HFFc6 (cell line): ENCODE measurements around the gene ANGPTL7. TPM values are rescaled to one million over a fixed set of nuclear protein-coding genes. Genes with fewer than 3 reads are reported as not detected.

Experiments used
- DNase-seq: peaks from one replicate; pipeline ENCODE4 v3.0.0-alpha.2; 2018
- H3K27ac Mint-ChIP-seq: 2 replicates; pipeline ENCODE4 v1.8.0; 2020; ENCODE audit warnings: mild to moderate bottlenecking, mixed read lengths
- H3K27me3 Mint-ChIP-seq: 2 replicates; pipeline ENCODE4 v1.8.0; 2021; ENCODE audit warnings: mild to moderate bottlenecking, moderate library complexity, mixed read lengths; ENCODE audit not compliant: insufficient read depth
- H3K36me3 Mint-ChIP-seq: 2 replicates; pipeline ENCODE4 v1.8.0; 2021; ENCODE audit warnings: low read depth, mixed read lengths
- H3K4me1 Mint-ChIP-seq: 2 replicates; pipeline ENCODE4 v1.8.0; 2020; ENCODE audit warnings: low read depth, mixed read lengths
- H3K4me3 Mint-ChIP-seq: 2 replicates; pipeline ENCODE4 v1.8.0; 2020; ENCODE audit warnings: mild to moderate bottlenecking, moderate library complexity, mixed read lengths
- H3K9me3 Mint-ChIP-seq: 2 replicates; pipeline ENCODE4 v1.8.0; 2020; ENCODE audit warnings: mild to moderate bottlenecking, mixed read lengths
- total RNA-seq, 6 experiments: library from RNA; stranded (reverse); fragmentation: NEBNext Ultra II Directional; extraction: Animal tissue kit (Norgen Biotek cat#: 25700); gene quantifications; 2 replicates in 1 of 6; 3 replicates in 5 of 6; pipeline ENCODE4 v1.2.3, GENCODE V29; 2021
- TF ChIP-seq, protein P1 (sequence below): fragments of 200-600 bp; sonication (generic); IDR thresholded peaks from 2 replicates; pipeline ENCODE4 v1.5.0; 2021; ENCODE audit warnings: antibody characterized with exemption, mild to moderate bottlenecking

The ANGPTL7 gene
- total RNA-seq, 6 experiments from 2014 or later: not detected

DNA sequence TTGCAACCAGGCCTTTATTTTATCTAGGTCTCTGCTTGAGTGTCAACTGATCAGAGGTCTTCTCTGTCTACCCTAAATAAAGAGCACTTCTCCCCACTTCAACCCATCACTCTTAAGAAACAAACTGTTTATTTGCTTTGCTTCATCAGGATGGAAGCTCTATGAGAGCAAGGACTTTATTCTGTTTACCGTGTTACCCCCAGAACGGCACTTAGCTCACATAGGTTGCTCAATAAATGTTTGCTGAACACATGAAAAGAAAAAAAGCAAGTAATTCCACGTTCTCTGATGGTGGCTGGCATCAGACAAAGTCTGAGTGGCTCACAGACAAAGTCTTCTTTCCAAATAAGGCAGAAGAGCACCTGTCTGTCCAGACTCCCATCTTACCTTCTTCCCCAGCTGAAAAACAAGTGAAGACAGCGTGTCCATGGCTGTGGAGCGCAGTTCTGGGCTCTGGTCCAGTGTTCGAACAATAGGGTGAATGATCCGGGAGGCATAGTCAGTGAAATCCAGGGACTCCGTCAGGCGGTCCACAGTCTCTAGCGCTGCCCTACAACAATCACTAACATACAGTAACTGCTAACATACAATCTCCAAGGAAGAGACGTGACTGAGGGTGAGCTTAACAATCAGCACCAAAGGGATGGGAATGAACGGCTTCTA, 22.9 kb downstream of the ANGPTL7 start:
- no peak overlapping the region for H3K4me3 Mint-ChIP-seq
- no peaks in the 10 kb centered on the region for H3K27me3 Mint-ChIP-seq
- no peaks in the 10 kb centered on the region for H3K9me3 Mint-ChIP-seq
- peaks cover 39% of the 10 kb centered on the region for H3K36me3 Mint-ChIP-seq
- no peak for DNase-seq
- H3K4me1 Mint-ChIP-seq: 0 out of 2 replicates have a peak, but pooled peaks cover 6% of the 10 kb centered on the region
- no peak overlapping the region for H3K27ac Mint-ChIP-seq
- TF ChIP-seq, protein P1, sequence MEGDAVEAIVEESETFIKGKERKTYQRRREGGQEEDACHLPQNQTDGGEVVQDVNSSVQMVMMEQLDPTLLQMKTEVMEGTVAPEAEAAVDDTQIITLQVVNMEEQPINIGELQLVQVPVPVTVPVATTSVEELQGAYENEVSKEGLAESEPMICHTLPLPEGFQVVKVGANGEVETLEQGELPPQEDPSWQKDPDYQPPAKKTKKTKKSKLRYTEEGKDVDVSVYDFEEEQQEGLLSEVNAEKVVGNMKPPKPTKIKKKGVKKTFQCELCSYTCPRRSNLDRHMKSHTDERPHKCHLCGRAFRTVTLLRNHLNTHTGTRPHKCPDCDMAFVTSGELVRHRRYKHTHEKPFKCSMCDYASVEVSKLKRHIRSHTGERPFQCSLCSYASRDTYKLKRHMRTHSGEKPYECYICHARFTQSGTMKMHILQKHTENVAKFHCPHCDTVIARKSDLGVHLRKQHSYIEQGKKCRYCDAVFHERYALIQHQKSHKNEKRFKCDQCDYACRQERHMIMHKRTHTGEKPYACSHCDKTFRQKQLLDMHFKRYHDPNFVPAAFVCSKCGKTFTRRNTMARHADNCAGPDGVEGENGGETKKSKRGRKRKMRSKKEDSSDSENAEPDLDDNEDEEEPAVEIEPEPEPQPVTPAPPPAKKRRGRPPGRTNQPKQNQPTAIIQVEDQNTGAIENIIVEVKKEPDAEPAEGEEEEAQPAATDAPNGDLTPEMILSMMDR: no peak

DNA sequence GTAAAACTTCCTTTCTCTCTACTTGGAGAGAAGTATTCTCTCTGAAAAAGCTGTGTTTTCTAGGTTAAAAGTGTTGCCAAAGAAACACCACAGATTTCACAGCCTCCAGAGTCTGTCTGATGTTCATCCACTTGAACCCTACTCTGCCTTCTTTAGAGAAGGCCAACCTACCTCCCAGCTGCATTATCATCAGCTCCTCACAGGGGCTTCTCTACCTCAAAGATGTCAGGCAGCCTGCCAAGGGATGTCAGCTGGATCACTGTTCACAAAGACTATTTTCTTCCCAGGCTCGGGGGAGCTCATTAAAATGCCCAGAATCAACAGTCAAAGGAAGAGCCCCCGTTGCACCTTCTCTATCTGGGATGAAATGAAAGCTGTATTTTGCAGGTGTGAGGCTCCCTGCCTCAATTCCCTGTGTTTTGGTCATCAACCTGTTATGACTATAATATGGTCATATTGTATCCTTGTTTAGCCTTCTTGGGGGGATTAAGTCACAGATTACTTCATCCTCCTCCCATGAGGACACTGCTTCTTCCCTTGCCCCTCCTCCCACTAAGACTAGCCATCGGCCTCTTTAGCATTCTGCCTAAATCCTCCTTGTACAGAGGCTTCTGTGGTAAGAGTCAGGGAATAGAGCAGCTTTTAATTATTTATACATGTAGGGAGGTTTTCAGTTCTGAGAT, 25.7 kb downstream of the ANGPTL7 start:
- Mint-ChIP-seq H3K4me1 (no peaks in the 10 kb centered on the region), H3K4me3 (no peak overlapping the region), H3K9me3 (no peaks in the 10 kb centered on the region), H3K27ac (no peak overlapping the region), H3K27me3 (no peaks in the 10 kb centered on the region), H3K36me3 (peaks cover 36% of the 10 kb centered on the region)
- no peak for DNase-seq
- TF ChIP-seq, protein P1: no peak

DNA sequence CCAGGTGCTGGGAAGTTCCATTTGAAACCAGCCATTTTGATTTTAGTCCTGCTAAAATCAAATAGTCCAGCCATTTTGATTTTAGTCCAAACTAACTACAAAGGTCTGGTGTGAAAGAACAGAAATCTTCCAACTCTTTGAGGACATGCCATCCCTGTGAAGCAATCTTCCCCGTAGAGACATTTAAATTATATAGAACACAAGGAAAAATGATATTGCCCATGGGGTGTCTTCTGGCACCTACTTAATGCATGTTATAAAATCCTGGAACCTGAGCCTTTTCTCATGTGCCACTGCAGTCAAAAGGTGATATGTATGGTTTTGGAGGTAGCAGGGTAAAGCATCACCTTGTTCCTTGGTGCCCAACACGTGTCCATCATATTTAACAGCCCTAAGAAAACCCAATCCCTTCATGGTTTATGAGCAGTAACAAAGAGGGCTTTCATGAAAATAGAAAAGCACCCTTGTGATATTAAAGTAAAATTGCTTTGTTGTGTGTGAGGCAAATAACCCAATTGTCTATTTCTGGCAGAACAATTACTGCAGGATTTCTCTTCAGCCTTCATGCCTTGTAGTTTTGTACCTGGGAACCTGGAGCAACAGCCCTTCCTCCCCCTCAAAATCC, 26.3 kb downstream of the ANGPTL7 start:
- Mint-ChIP-seq H3K4me3 (no peak overlapping the region), H3K36me3 (peaks cover 36% of the 10 kb centered on the region), H3K9me3 (no peaks in the 10 kb centered on the region)

DNA sequence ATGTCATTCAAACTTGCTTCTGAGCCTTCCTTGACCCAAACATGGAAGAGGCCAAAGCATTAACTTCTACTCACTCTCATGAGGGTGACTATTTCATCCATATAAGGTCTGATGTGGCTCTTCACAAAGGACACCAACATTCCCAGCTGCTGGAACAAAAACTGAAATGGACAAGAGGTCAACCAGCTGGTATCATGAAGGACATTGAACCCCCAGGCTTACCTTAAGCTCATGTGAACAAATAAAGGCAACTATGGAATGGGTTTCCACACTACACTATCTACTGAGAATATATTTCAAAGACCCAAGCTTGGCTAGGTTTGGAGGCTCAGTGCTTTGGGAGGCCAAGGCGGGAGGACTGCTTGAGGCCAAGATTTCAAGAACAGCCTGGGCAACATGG, 26.9 kb downstream of the ANGPTL7 start:
- Mint-ChIP-seq H3K9me3 (no peaks in the 10 kb centered on the region), H3K4me3 (no peak overlapping the region), H3K4me1 (no peaks in the 10 kb centered on the region), H3K27me3 (no peaks in the 10 kb centered on the region), H3K36me3 (peaks cover 36% of the 10 kb centered on the region), H3K27ac (no peak overlapping the region)
- no peak for DNase-seq
- TF ChIP-seq, protein P1: no peak

More for the DNA sequence above, 26.3 kb downstream of the ANGPTL7 start:
- DNase-seq: no peak
- H3K27me3 Mint-ChIP-seq: no peaks in the 10 kb centered on the region
- H3K27ac Mint-ChIP-seq: no peak overlapping the region
- TF ChIP-seq, protein P1: no peak
- no peaks in the 10 kb centered on the region for H3K4me1 Mint-ChIP-seq

DNA sequence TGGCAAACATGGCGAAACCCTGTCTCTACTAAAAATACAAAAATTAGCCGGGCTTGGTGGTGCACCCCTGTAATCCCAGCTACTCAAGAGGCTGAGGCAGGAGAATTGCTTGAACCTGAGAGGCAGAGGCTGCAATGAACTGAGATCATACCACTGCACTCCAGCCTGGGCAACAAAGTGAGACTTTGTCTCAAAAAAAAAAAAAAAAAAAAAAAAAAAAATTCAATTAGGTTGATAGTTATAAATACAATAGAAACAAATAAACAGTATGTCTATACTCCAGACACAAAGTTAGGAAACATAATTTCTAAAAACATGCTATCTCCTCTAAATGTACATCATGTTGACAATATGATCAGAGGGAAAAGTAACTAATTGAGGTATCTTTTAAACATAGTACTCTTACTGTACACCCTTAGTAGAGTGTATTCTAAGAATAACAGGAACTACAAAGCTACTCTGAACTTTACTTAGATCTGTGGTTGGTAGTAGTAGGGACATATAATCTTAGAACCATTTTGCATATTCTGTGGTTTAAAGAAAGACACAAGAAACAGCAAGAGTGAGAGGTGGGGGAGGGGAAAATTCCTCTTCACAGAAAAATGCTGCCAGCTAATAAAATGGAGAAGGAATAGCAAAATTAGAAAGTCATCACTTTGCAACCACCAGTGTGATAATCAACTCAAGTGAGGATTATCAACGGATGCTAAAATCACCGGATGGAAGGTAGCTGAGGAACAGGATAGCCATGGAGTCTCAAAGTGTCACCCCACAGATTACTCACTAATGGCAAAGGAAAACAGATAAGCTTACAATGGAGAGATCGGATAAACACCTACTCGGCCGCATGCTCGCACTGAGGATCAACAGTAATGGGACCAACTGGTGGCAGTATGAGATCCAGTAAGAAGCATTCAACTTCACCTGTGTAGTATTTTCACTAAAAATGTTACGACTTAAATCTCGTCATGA, 38.2 kb downstream of the ANGPTL7 start:
- no peaks in the 10 kb centered on the region for H3K9me3 Mint-ChIP-seq
- peaks cover 13% of the 10 kb centered on the region for H3K4me1 Mint-ChIP-seq
- no peak overlapping the region for H3K4me3 Mint-ChIP-seq
- no peak overlapping the region for H3K27ac Mint-ChIP-seq
- no peak for DNase-seq
- peaks cover 30% of the 10 kb centered on the region for H3K36me3 Mint-ChIP-seq
- H3K27me3 Mint-ChIP-seq: no peaks in the 10 kb centered on the region
- TF ChIP-seq, protein P1: no peak
